K562 (cell line): ENCODE results near the gene PRM3. TPM values are rescaled to one million over a fixed set of nuclear protein-coding genes. Genes with fewer than 3 reads are reported as not detected.
A peak's percentile ranks its signal among the peaks of the same experiment; 100 is the strongest.

Source experiments
- ATAC-seq: fragments of 200-7000 bp; cut with Tn5 transposase; 3 replicates; pipeline ENCODE4 v1.9.1; 2020; ENCODE audit warnings: moderate library complexity
- BruUV-seq: library from RNA; stranded (reverse); fragments of 400-500 nt; replicated peaks from 2 replicates; lab custom pipeline; 2021; lab: Mats Ljungman, UMichigan
- CTCF ChIA-PET: fragments of 300-600 bp; formaldehyde crosslinking; extraction: SDS; loops from one replicate; lab custom pipeline; 2021; ENCODE audit warnings: low intra/inter-chr PET ratio; lab: Yijun Ruan, JAX
- POLR2A ChIA-PET: fragments of 300-600, 350-650 bp; sonication (Branson Sonifier 250); formaldehyde crosslinking; extraction: SDS; loops from one replicate; lab custom pipeline; 2021; ENCODE audit warnings: antibody characterized with exemption, inconsistent platforms; lab: Yijun Ruan, JAX
- DNase-seq, 4 experiments: peaks; one replicate each; pipeline versions ENCODE4 v3.0.0 to v3.0.0-alpha.2; 2011 to 2018; ENCODE audit warnings: low spot score in 3 of 4, mixed read lengths in 3 of 4; ENCODE audit errors: extremely low read depth in 1 of 4
- FAIRE-seq: peaks from 2 replicates; lab custom pipeline; 2011; peaks lifted over from hg19 to GRCh38; lab: Jason Lieb, UNC
- H2AFZ ChIP-seq: 2 replicates; pipeline ENCODE4 v1.6.0; 2011; ENCODE audit warnings: low read depth, low read length, control low read depth, inconsistent platforms
- H3K27ac ChIP-seq: fragments of 200-600 bp; 3 replicates; pipeline ENCODE4 v1.8.0; 2011; ENCODE audit warnings: low read depth, mild to moderate bottlenecking, control low read depth, inconsistent platforms, low read length, moderate library complexity, mixed read lengths; ENCODE audit errors: extremely low read depth
- H3K27me3 ChIP-seq, 2 experiments: fragments of 300-600 bp in 1 of 2; 2 replicates in 1 of 2; 3 replicates in 1 of 2; pipeline versions ENCODE4 v1.6.0 to v1.8.0; 2011; ENCODE audit warnings: inconsistent platforms in 2 of 2, low read length in 2 of 2, mild to moderate bottlenecking in 1 of 2, mixed read lengths in 1 of 2, moderate library complexity in 1 of 2; ENCODE audit not compliant: control insufficient read depth in 2 of 2, insufficient read depth in 2 of 2
- H3K36me3 ChIP-seq: fragments of 300-600 bp; 3 replicates; pipeline ENCODE4 v1.8.0; 2011; ENCODE audit warnings: mild to moderate bottlenecking, low read length, inconsistent platforms; ENCODE audit not compliant: control insufficient read depth, insufficient read depth
- H3K4me1 ChIP-seq, 2 experiments: fragments of 200-600 bp in 1 of 2; replicated peaks in 1 of 2; 2 replicates in 1 of 2; 3 replicates in 1 of 2; pipeline versions ENCODE4 v1.5.1 to v1.8.0; 2011; ENCODE audit warnings: inconsistent platforms in 2 of 2, low read length in 2 of 2, mild to moderate bottlenecking in 1 of 2, mixed read lengths in 1 of 2, moderate library complexity in 1 of 2; ENCODE audit not compliant: control insufficient read depth in 2 of 2, insufficient read depth in 2 of 2
- H3K4me2 ChIP-seq: 2 replicates; pipeline ENCODE4 v1.6.1; 2011; ENCODE audit warnings: low read length, control low read depth, inconsistent platforms, mixed read lengths; ENCODE audit not compliant: insufficient read depth
- H3K4me3 ChIP-seq: fragments of 200-600 bp; sonication (generic), shearing (Covaris generic); 2 replicates; pipeline ENCODE4 v1.5.1; 2016; ENCODE audit warnings: control low read depth, inconsistent platforms
- H3K79me2 ChIP-seq: fragments of 200-600 bp; 3 replicates; pipeline ENCODE4 v1.8.0; 2011; ENCODE audit warnings: low read length, inconsistent platforms; ENCODE audit not compliant: control insufficient read depth, insufficient read depth
- H3K9ac ChIP-seq, 2 experiments: 2 replicates each; pipeline versions ENCODE4 v1.6.0 to v1.6.1; 2011; ENCODE audit warnings: low read depth in 2 of 2, low read length in 2 of 2, control low read depth in 1 of 2, inconsistent platforms in 1 of 2, mild to moderate bottlenecking in 1 of 2, mixed read lengths in 1 of 2; ENCODE audit not compliant: insufficient read depth in 1 of 2
- H3K9me1 ChIP-seq: one replicate; pipeline ENCODE4 v1.6.0; 2011; ENCODE audit warnings: inconsistent platforms, mild to moderate bottlenecking, low read length, moderate library complexity; ENCODE audit not compliant: control insufficient read depth, insufficient read depth
- H3K9me3 ChIP-seq: replicated peaks from 2 replicates; pipeline ENCODE4 v1.5.1; 2011; ENCODE audit warnings: low read depth, low read length, inconsistent platforms; ENCODE audit not compliant: control insufficient read depth, insufficient read depth
- H4K20me1 ChIP-seq: replicated peaks from 2 replicates; pipeline ENCODE4 v1.6.1; 2011; ENCODE audit warnings: low read length, inconsistent platforms, mixed read lengths; ENCODE audit not compliant: control insufficient read depth, insufficient read depth
- BCOR ChIP-seq: fragments of 450-650 bp; IDR thresholded peaks from 2 replicates; pipeline ENCODE4 v1.6.1; 2016
- CHD1 ChIP-seq: fragments of 200-600 bp; sonication (generic); IDR thresholded peaks from one replicate; pipeline ENCODE4 v1.6.1; 2012; ENCODE audit warnings: mild to moderate bottlenecking, moderate library complexity, low read length, inconsistent platforms
- CXXC5 ChIP-seq: fragments of 250-450 bp; sonication (Bioruptor Pico); IDR thresholded peaks from 2 replicates; pipeline ENCODE4 v1.8.0; 2022; ENCODE audit warnings: inconsistent platforms, mild to moderate bottlenecking, moderate library complexity
- EP400 ChIP-seq: fragments of 450-650 bp; IDR thresholded peaks from 2 replicates; pipeline ENCODE4 v1.6.1; 2017; ENCODE audit warnings: antibody characterized with exemption, mild to moderate bottlenecking, moderate library complexity
- LCOR ChIP-seq: sonication (generic); formaldehyde crosslinking; IDR thresholded peaks from 2 replicates; pipeline ENCODE4 v1.8.0; 2022; ENCODE audit warnings: mild to moderate bottlenecking, missing genetic modification reagents
- NR4A1 ChIP-seq, 2 experiments: fragments of 250-450 bp in 1 of 2; fragments of 450-650 bp in 1 of 2; sonication (Bioruptor Pico) in 1 of 2; IDR thresholded peaks; 2 replicates each; pipeline versions ENCODE4 v1.4.0 to v1.6.1; 2016 to 2020; ENCODE audit warnings: mild to moderate bottlenecking in 2 of 2, missing compliant biosample characterization in 1 of 2, missing genetic modification characterization in 1 of 2, moderate library complexity in 1 of 2
- RBM25 ChIP-seq: fragments of 200-400 bp; formaldehyde crosslinking; IDR thresholded peaks from 2 replicates; pipeline ENCODE4 v1.6.1; 2018; ENCODE audit warnings: low read length, low read depth, moderate library complexity; ENCODE audit not compliant: severe bottlenecking
- TFAP4 ChIP-seq: sonication (generic); formaldehyde crosslinking; IDR thresholded peaks from 2 replicates; pipeline ENCODE4 v1.8.0; 2022; ENCODE audit warnings: missing genetic modification reagents, mild to moderate bottlenecking, moderate library complexity, borderline replicate concordance
- YBX1 ChIP-seq: fragments of 450-650 bp; IDR thresholded peaks from 2 replicates; pipeline ENCODE4 v1.7.1; 2016; ENCODE audit warnings: mild to moderate bottlenecking
- ZNF12 ChIP-seq: sonication (generic); formaldehyde crosslinking; IDR thresholded peaks from 2 replicates; pipeline ENCODE4 v1.4.0; 2020; ENCODE audit warnings: mild to moderate bottlenecking, missing genetic modification reagents
- ZNF311 ChIP-seq: fragments of 250-450 bp; sonication (Bioruptor Pico); IDR thresholded peaks from 2 replicates; pipeline ENCODE4 v1.4.0; 2020; ENCODE audit warnings: mild to moderate bottlenecking, moderate library complexity
- ZNF395 ChIP-seq: fragments of 200-800 bp; sonication (Bioruptor generic); IDR thresholded peaks from 2 replicates; pipeline ENCODE4 v1.6.1; 2017; ENCODE audit warnings: missing genetic modification characterization, missing compliant biosample characterization
- WGBS: fragments of 100-300 bp; shearing (Covaris generic); methylation state at CpG from one replicate; pipeline ENCODE4 v1.1.6; 2016; ENCODE audit warnings: low coverage, mixed read lengths; ENCODE audit not compliant: insufficient coverage; ENCODE audit errors: missing lambda C conversion rate; 5-methylcytosine and 5-hydroxymethylcytosine counted together
- in situ Hi-C: fragments of 300-500 bp; cut with MboI; formaldehyde crosslinking; loops from 4 replicates; pipeline ENCODE4 v1.15.0; 2018; ENCODE audit warnings: inconsistent platforms, mixed read lengths
- intact Hi-C: fragments of 100-400 bp; cut with micrococcal nuclease; formaldehyde crosslinking; loops from 2 replicates; pipeline ENCODE4 v1.14.2; 2022
- polyA plus RNA-seq, 8 experiments: library from polyadenylated mRNA; depleted of rRNA in 4 of 8; stranded (reverse) in 5 of 8; unstranded in 3 of 8; fragments of >200 nt; fragmentation: Nextera tagmentation in 2 of 8; fragmentation: Illumina TruSeq in 1 of 8; extraction: Ambion mirVana in 2 of 8; extraction: Trizol in 1 of 8; gene quantifications; 2 replicates each; pipeline versions ENCODE4 v1.2.1 to v1.2.3, GENCODE V29; 2011 to 2014; ENCODE audit warnings: inconsistent platforms in 1 of 8, missing spikeins in 1 of 8
- total RNA-seq, 7 experiments: library from RNA; depleted of rRNA in 6 of 7; stranded (reverse); fragments of >200 nt in 6 of 7; fragmentation: Illumina TruSeq in 2 of 7; extraction: Trizol in 2 of 7; gene quantifications; 2 replicates each; pipeline versions ENCODE4 v1.2.1 to v1.2.3, GENCODE V29; 2011 to 2021; ENCODE audit warnings: low replicate concordance in 1 of 7

PRM3 gene
- total and polyA plus RNA-seq, 9 of the 15 experiments (the other 6 are each of a cell fraction or from before 2014, with no cell fraction given): not detected

GRCh38 chr16:11253995-11254912 lies 19.2 kb downstream of the PRM3 start:
- in situ Hi-C loops: no loop called here
- H4K20me1 ChIP-seq: peaks cover 3% of the 10 kb centered on the region; the same call in 1 of the 2 replicates
- intact Hi-C loops: loop anchor here (2.0 to 10.0 kb wide), 3 partner anchors 49 to 149 kb away; no protein-coding TSS in a partner anchor
- H3K27ac ChIP-seq: peak overlapping the region; percentile 86
- peaks cover 33% of the 10 kb centered on the region for H3K79me2 ChIP-seq
- 10% methylated on average over 25 of the region's 29 CpGs for WGBS
- TF ChIP-seq CHD1 (peak; percentile 54), RBM25 (peak; percentile 56), ZNF395 (CRISPR knock-in tag) (0 out of 2 replicates have a peak, but pooled peaks have one; percentile 12), YBX1 (no peak), CXXC5 (CRISPR knock-in tag) (no peak), TFAP4 (CRISPR knock-in tag) (peak; percentile 21; the same call in 1 of the 2 replicates), BCOR (0 out of 2 replicates have a peak, but pooled peaks have one; percentile 42), NR4A1 (CRISPR knock-in tag; IDR thresholded peaks at IDR 0.05) (no peak), NR4A1 (tag; IDR thresholded peaks at IDR 0.05) (no peak), EP400 (0 out of 2 replicates have a peak, but pooled peaks have one; percentile 26), LCOR (CRISPR knock-in tag) (peak; percentile 53; the same call in 1 of the 2 replicates), ZNF311 (CRISPR knock-in tag) (0 out of 2 replicates have a peak, but pooled peaks have one; percentile 29), ZNF12 (CRISPR knock-in tag) (peak; percentile 14; the same call in 1 of the 2 replicates)
- peaks cover 25% of the 10 kb centered on the region; the same call in 1 of the 3 replicates for H3K36me3 ChIP-seq
- POLR2A ChIA-PET: interaction anchor here (0.6 to 3.2 kb wide), 36 partner anchors 8 to 1025 kb away, joined by 3 to 36 read pairs (median 5); partner anchors contain the start of genes PRM3 and TNP2
- H3K4me2 ChIP-seq: peak overlapping the region; percentile 77
- H3K9ac ChIP-seq: peak overlapping the region; percentile 74 to 94
- H2AFZ ChIP-seq: peak overlapping the region; percentile 72
- ATAC-seq (no peak), DNase-seq (peak in 2 of 4 experiments; percentile 29 to 34), FAIRE-seq (no peak)
- CTCF ChIA-PET: interaction anchor here (5.2 kb wide), 1 partner anchor 283 kb away, joined by 58 read pairs; no protein-coding TSS in a partner anchor
- H3K4me1 ChIP-seq: peaks cover 40 to 52% of the 10 kb centered on the region in 2 experiments; a peak in 4 of 5 replicates
- H3K27me3 ChIP-seq: no peaks in the 10 kb centered on the region
- no peaks in the 10 kb centered on the region for H3K9me1 ChIP-seq
- no peaks in the 10 kb centered on the region for H3K9me3 ChIP-seq
- H3K4me3 ChIP-seq: peak overlapping the region; percentile 82
- TSS peak; percentile 58 for BruUV-seq
